Medulla oblongata (tissue), 1 donor: ENCODE results near the gene LIFR.

ENCODE experiments used
- DNase-seq: peaks from one replicate; pipeline ENCODE4 v3.0.0-alpha.2; 2015; ENCODE audit errors: extremely low spot score

The LIFR gene

DNA sequence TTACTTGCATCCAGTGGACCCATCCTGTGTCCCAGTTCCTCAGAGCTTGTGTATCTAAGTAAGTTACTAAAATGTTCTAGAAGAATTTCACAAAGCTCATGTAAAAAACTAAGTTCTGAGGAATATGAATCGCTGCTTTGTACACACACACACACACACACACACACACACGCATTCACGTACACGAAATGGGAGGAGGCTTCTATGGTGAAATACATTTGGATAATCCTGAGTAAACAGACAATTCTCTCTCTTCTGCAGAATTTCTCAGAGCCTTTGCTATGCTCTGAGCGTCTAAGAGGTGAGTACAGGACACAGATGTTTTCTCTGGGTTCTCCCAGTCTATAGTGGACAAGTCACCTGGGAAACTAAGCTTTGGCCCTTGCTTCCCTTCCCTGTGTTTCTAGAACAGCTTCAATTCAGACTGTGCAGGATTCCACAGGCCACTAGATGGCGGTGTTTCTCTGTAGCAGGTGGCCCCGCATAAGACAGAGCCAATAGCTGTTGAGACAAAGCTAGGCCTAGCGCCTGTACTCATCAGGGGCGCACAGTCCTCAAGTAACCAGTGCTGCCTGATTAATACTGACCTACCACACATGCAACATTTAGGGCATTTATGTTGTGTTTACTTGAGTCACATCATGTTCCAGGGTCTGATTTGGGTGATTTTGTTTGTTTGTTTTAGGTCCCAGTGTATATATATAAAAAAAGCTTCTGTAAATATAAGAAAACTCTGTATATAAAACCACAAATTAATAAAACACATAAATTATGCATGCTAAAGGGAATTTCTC is 114.8 kb downstream of the LIFR start:
- peak; percentile 97 for DNase-seq

GRCh38 chr5:38438757-38439156 is 117.7 kb downstream of the LIFR start:
- DNase-seq: no peak

GRCh38 chr5:38434966-38435705 is 121.3 kb downstream of the LIFR start:
- no peak for DNase-seq

DNA sequence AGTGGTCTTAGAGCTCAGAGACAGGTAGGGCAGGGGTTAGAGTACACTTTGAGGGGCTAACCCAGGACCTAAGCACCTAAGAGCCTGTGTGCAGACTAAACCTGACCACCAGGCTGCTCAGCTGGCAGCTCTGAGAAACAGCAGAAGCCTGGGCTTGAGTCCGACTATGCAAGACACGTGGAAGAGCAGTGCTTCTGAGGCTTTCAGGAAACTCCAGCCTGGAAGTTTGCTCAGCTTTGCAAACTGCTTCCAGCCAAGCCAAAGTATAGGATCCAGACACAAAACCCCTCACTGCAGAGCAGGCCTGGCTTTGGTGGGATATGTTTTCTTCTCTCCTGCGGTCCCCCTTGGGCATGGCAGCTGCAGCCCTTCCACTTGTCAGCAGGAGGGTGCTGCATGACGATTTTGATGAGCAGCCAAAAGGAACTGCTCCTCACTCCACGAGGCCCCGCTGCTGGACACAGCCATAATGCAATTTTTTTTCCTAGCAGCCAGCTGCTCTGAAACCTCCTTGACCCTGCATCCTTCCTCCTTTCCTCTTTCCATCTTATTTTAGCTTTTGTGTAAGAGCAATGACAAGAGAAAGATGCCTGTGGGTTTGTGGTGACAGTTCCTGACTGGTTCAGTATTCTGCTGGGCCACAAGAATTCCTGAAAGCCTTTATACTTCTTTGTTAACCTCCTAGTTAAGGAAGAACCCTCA is 123.1 kb downstream of the LIFR start:
- DNase-seq: peak; percentile 14

DNA sequence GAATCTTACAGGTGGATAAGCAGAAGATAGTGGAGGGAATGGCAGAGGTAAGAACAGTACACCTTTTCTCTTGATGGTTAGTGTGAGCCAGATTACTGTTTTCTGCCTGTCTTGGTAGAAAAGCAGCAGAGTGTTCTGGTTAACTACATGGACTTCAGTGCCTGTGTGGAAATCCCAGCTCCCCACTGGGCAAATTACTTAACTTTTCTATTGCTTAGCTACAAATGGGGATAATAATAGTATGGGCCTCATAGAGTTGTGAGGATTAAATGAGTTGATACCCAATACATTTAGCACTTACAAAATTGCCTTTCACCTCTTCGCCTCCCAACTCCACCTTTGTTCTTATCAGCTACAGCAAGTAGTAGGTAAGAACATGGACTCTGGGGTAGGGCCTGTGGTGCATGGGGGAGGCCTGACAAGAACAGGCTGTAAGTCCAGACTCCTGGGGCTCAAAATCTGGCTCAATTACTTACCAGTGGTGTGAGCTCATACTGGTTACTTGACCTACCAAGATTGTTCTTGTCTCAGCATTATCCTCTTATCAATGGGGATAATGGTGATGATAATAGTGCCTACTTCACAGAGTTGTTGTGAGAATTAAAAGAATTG is 125.1 kb downstream of the LIFR start:
- DNase-seq: no peak

GRCh38 chr5:38426986-38427950 is 129.2 kb downstream of the LIFR start:
- no peak for DNase-seq

DNA sequence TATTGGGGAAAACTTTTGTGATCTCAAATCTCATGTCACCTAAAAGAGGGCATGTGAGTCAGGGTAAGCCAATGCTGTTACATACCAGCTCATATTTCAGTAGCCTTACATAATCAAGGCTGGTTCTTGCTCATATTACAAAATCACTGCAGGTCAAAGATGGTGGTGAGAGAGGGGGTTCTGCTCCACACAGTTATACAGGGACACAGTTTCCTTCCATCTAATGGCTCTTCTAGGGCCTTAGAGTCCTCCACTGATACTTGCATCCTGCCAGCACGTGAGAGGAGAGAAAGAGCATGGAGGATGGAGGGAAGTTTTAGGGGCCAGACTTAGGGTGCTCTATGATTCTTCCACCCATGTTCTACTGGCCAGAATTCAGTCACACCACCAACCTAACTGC is 130.0 kb downstream of the LIFR start:
- no peak for DNase-seq
